Kidney (tissue), 14 donors: ENCODE measurements around the gene SERPINB13. TPM values are rescaled to one million over a fixed set of nuclear protein-coding genes. Genes with fewer than 3 reads are reported as not detected.

Source experiments
- DNase-seq, 5 donors: peaks; one replicate each; pipeline ENCODE4 v3.0.0-alpha.2; 2013 to 2020
- FAIRE-seq: peaks from 2 replicates; lab custom pipeline; 2012; peaks lifted over from hg19 to GRCh38; lab: Jason Lieb, UNC
- H3K27ac ChIP-seq, 2 donors: one replicate each; pipeline ENCODE4 v1.7.0; 2013; ENCODE audit warnings: low read depth in 2 of 2, low read length in 2 of 2, inconsistent platforms in 1 of 2
- H3K27me3 ChIP-seq: one replicate; pipeline ENCODE4 v1.7.1; 2013; ENCODE audit warnings: low read length, inconsistent platforms; ENCODE audit not compliant: control insufficient read depth, insufficient read depth
- H3K36me3 ChIP-seq, 3 donors: one replicate each; pipeline versions ENCODE4 v1.7.0 to v1.7.1; 2013; ENCODE audit warnings: low read length in 3 of 3, control low read depth in 1 of 3, inconsistent platforms in 1 of 3; ENCODE audit not compliant: insufficient read depth in 3 of 3, control insufficient read depth in 2 of 3
- H3K4me1 ChIP-seq, 3 donors: one replicate each; pipeline versions ENCODE4 v1.7.0 to v1.7.1; 2013; ENCODE audit warnings: low read length in 3 of 3, inconsistent platforms in 1 of 3, low read depth in 1 of 3; ENCODE audit not compliant: control insufficient read depth in 2 of 3, insufficient read depth in 2 of 3
- H3K4me3 ChIP-seq, 3 donors: one replicate each; pipeline versions ENCODE4 v1.7.0 to v1.8.1; 2013; ENCODE audit warnings: low read length in 3 of 3, control low read depth in 1 of 3, inconsistent platforms in 1 of 3
- H3K9ac ChIP-seq, 3 donors: one replicate each; pipeline versions ENCODE4 v1.7.0 to v1.7.1; 2013; ENCODE audit warnings: low read length in 3 of 3, control low read depth in 1 of 3, inconsistent platforms in 1 of 3
- H3K9me3 ChIP-seq, 3 donors: one replicate each; pipeline versions ENCODE4 v1.7.0 to v1.7.1; 2013; ENCODE audit warnings: low read length in 3 of 3, control low read depth in 1 of 3, inconsistent platforms in 1 of 3; ENCODE audit not compliant: control insufficient read depth in 2 of 3, insufficient read depth in 1 of 3
- CTCF ChIP-seq: IDR thresholded peaks from 3 replicates; pipeline ENCODE4 v1.5.1; 2012; ENCODE audit warnings: mild to moderate bottlenecking, moderate library complexity, borderline replicate concordance; ENCODE audit not compliant: insufficient read depth; ENCODE audit errors: extremely low read depth
- intact Hi-C: fragments of 100-400 bp; cut with DNase I; formaldehyde crosslinking; loops from one replicate; pipeline ENCODE4 v1.11.1; 2022
- polyA plus RNA-seq: library from polyadenylated mRNA; stranded (reverse); fragments of 350-450 nt; fragmentation: Illumina TruSeq; extraction: RNeasy Lipid Tissue Mini Kit (QIAGEN cat#74804); gene quantifications from one replicate; pipeline ENCODE4 v1.2.3, GENCODE V29; 2014; ENCODE audit warnings: low read depth, low replicate concordance; ENCODE audit not compliant: insufficient read depth
- total RNA-seq: library from RNA; stranded (reverse); fragmentation: NEBNext Ultra II Directional; extraction: Animal tissue kit (Norgen Biotek cat#: 25700); gene quantifications from one replicate; pipeline ENCODE4 v1.2.1, GENCODE V29; 2021
- donor health status: control.
- donor health status: control.
- donor health status: control.
- donor health status: control.
- donor health status: control.
- donor health status: DM: yes; HTN: yes; CAD: no.
- donor health status: Normal renal cell carcinoma (clear cell type).

The SERPINB13 gene
- total and polyA plus RNA-seq, 2 donors from 2014 or later = not detected

DNA sequence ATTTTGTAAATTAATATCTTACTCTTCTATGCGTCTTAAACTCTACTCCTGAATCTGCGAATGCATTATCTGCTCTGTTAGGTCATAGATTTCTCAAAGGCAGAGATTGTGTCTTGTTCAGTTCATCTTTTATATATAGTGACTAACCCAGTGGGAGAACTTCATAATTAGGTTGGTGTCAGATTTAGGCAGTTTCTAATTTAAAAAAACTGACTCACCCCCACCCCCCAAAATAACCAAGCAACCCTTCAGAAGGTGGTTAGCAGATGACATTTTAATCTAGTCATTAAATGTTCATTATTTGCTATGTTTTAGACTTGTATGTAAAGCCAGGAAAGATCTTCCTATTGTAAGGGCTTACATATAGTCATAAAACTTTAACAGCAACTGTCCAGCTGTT lies 34.6 kb upstream of the SERPINB13 start:
- intact Hi-C loops = no loop called here

DNA sequence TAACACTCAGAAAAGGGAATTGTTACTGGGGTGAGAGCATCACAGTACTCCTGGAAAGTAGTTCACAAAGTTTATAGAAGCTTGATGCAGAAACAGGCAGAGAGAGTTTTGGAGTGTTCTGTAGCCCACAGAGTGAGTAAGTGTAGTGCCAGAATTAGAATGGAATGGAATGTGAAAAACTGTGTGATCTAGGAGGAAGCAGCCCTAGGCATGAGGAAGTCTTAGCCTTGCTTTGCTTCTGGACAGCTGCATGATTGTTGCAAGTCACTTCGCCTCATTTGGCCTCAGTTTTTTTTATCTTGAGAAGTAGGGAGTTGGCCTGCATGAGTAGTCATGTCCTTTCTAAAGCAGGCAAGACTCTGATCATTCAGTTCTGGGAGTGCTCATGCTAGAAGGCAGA lies 34.1 kb upstream of the SERPINB13 start:
- DNase-seq = peak in 2 of 5 donors; percentile 10 to 32
- Histone ChIP-seq H3K9ac (no peak overlapping the region), H3K36me3 (no peaks in the 10 kb centered on the region)

More for the DNA sequence above, 34.6 kb upstream of the SERPINB13 start:
- H3K9me3 ChIP-seq = no peaks in the 10 kb centered on the region
- no peaks in the 10 kb centered on the region for H3K27me3 ChIP-seq
- no peaks in the 10 kb centered on the region for H3K36me3 ChIP-seq
- no peak for TF ChIP-seq CTCF
- FAIRE-seq (no peak), DNase-seq (no peak)
- no peak overlapping the region for H3K9ac ChIP-seq
- no peak overlapping the region for H3K4me3 ChIP-seq
- no peak overlapping the region for H3K27ac ChIP-seq
- H3K4me1 ChIP-seq = no peaks in the 10 kb centered on the region

DNA sequence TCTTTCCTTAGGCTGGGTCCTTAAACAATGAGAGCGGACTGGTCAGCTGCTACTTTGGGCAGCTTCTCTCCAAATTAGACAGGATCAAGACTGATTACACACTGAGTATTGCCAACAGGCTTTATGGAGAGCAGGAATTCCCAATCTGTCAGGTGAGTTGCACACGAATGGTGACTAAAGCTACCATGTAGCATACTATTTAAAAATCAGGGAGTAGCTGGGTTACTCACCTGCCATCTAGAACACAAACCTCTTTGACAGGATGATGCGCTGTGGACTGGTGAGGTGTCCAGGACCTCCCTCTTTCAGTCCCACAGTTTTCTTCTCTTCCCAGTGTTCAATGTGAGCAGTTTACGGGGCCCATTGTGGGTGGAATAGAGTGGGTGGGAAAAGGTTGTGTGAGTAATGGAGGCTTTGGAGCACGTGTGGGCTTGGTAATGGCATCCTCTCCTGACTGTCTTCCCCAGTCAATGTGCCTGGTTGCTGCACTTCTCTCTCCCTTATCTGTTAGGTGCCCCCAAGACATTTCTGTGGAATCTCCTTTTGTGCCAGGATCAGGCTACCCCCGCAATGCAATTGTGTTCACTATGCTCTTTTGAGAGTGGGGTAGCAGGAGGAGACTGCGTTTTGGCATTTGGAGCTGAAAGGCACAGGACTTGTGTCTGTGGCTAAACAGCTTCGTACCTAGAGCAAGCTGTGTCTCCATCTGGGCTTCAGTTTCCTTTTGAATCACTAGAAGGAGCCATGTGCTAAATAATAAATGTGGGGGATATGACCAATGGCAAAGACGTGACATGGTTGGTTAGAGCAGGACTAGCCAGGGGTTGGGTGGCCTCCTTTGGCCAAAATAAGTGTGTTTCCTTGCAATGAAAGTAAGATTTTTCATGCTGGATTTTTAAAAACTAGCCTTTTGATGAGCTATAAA lies 27.3 kb upstream of the SERPINB13 start:
- no peak for DNase-seq
- no peaks in the 10 kb centered on the region for H3K36me3 ChIP-seq
- H3K4me3 ChIP-seq = no peak overlapping the region
- H3K27ac ChIP-seq = no peak overlapping the region
- intact Hi-C loops = no loop called here
- FAIRE-seq = no peak
- TF ChIP-seq CTCF = no peak
- H3K9me3 ChIP-seq = no peaks in the 10 kb centered on the region
- no peaks in the 10 kb centered on the region for H3K4me1 ChIP-seq
- no peak overlapping the region for H3K9ac ChIP-seq
- H3K27me3 ChIP-seq = no peaks in the 10 kb centered on the region

More for the DNA sequence above, 34.1 kb upstream of the SERPINB13 start:
- no peak overlapping the region for H3K27ac ChIP-seq
- no peak overlapping the region for H3K4me3 ChIP-seq
- no peak for FAIRE-seq
- H3K27me3 ChIP-seq = no peaks in the 10 kb centered on the region
- no peak for TF ChIP-seq CTCF
- no peaks in the 10 kb centered on the region for H3K9me3 ChIP-seq
- intact Hi-C loops = no loop called here
- H3K4me1 ChIP-seq = no peaks in the 10 kb centered on the region
